Endothelial cell of umbilical vein (primary cell): ENCODE measurements around the gene DOCK1. TPM values are rescaled to one million over a fixed set of nuclear protein-coding genes. Genes with fewer than 3 reads are reported as not detected.

ENCODE experiments used
- BruUV-seq: library from RNA; stranded (reverse); fragments of 400-500 nt; replicated peaks from 2 replicates; lab custom pipeline; 2021; lab: Mats Ljungman, UMichigan
- CTCF ChIA-PET: fragments of 300-600, 350-600 bp; sonication (Branson Sonifier 250); formaldehyde crosslinking; loops from one replicate; lab custom pipeline; 2021; ENCODE audit warnings: antibody characterized with exemption, inconsistent platforms; lab: Charles Lee
- POLR2A ChIA-PET: fragments of 300-600, 350-600 bp; sonication (Branson Sonifier 250); formaldehyde crosslinking; loops from one replicate; lab custom pipeline; 2021; ENCODE audit warnings: antibody characterized with exemption, inconsistent platforms; lab: Charles Lee
- DNase-seq: peaks from one replicate; pipeline ENCODE4 v3.0.0-alpha.2; 2011; ENCODE audit warnings: low read depth, low spot score
- FAIRE-seq: peaks from 2 replicates; lab custom pipeline; 2011; peaks lifted over from hg19 to GRCh38; lab: Jason Lieb, UNC
- H2AFZ ChIP-seq: 2 replicates; pipeline ENCODE4 v1.6.0; 2012; ENCODE audit warnings: low read depth, low read length, control low read depth, inconsistent platforms
- H3K27ac ChIP-seq: 2 replicates; pipeline ENCODE4 v1.5.1; 2011; ENCODE audit warnings: low read depth, mild to moderate bottlenecking, control low read depth, low read length, moderate library complexity; ENCODE audit not compliant: insufficient read depth
- H3K27me3 ChIP-seq, 2 experiments: 2 replicates each; pipeline versions ENCODE4 v1.6.0 to v1.6.1; 2011; ENCODE audit warnings: low read length in 2 of 2, mixed read lengths in 1 of 2; ENCODE audit not compliant: control insufficient read depth in 2 of 2, insufficient read depth in 2 of 2
- H3K36me3 ChIP-seq, 2 experiments: 2 replicates in 1 of 2; 3 replicates in 1 of 2; pipeline ENCODE4 v1.5.1; 2011; ENCODE audit warnings: low read length in 2 of 2, mild to moderate bottlenecking in 1 of 2, moderate library complexity in 1 of 2; ENCODE audit not compliant: control insufficient read depth in 2 of 2, insufficient read depth in 2 of 2; ENCODE audit errors: extremely low read depth in 1 of 2
- H3K4me1 ChIP-seq: 3 replicates; pipeline ENCODE4 v1.5.1; 2011; ENCODE audit warnings: mild to moderate bottlenecking, low read length; ENCODE audit not compliant: control insufficient read depth, insufficient read depth; ENCODE audit errors: extremely low read depth
- H3K4me2 ChIP-seq: 2 replicates; pipeline ENCODE4 v1.6.1; 2011; ENCODE audit warnings: low read length, control low read depth, mixed read lengths; ENCODE audit not compliant: insufficient read depth
- H3K4me3 ChIP-seq, 3 experiments: fragments of 200-600 bp in 1 of 3; sonication (generic), shearing (Covaris generic) in 1 of 3; replicated peaks in 1 of 3; 2 replicates each; pipeline ENCODE4 v1.5.1; 2011 to 2016; ENCODE audit warnings: control low read depth in 3 of 3, low read length in 3 of 3, mild to moderate bottlenecking in 2 of 3, inconsistent platforms in 1 of 3, low read depth in 1 of 3, moderate library complexity in 1 of 3; ENCODE audit not compliant: insufficient read depth in 1 of 3
- H3K79me2 ChIP-seq: 2 replicates; pipeline ENCODE4 v1.6.0; 2012; ENCODE audit warnings: low read length, inconsistent platforms; ENCODE audit not compliant: control insufficient read depth, insufficient read depth
- H3K9ac ChIP-seq: replicated peaks from 2 replicates; pipeline ENCODE3; 2011; ENCODE audit warnings: low read length, control low read depth; ENCODE audit not compliant: insufficient read depth; ENCODE audit errors: extremely low read depth
- H3K9me1 ChIP-seq: replicated peaks from 3 replicates; pipeline ENCODE4 v1.6.0; 2011; ENCODE audit warnings: mild to moderate bottlenecking, low read length; ENCODE audit not compliant: control insufficient read depth, insufficient read depth; ENCODE audit errors: extremely low read depth
- H3K9me3 ChIP-seq: replicated peaks from 2 replicates; pipeline ENCODE4 v1.5.1; 2012; ENCODE audit warnings: low read length, inconsistent platforms; ENCODE audit not compliant: control insufficient read depth, insufficient read depth
- H4K20me1 ChIP-seq: replicated peaks from 2 replicates; pipeline ENCODE3; 2011; ENCODE audit warnings: mild to moderate bottlenecking, low read length; ENCODE audit not compliant: control insufficient read depth, insufficient read depth; ENCODE audit errors: extremely low read depth
- EZH2 ChIP-seq: IDR thresholded peaks from 2 replicates; pipeline ENCODE4 v1.6.1; 2012; ENCODE audit warnings: borderline replicate concordance, low read depth, mild to moderate bottlenecking, moderate library complexity, low read length, inconsistent platforms; ENCODE audit not compliant: severe bottlenecking
- FOS ChIP-seq: IDR thresholded peaks from 2 replicates; pipeline ENCODE4 v1.6.1; 2011; ENCODE audit warnings: mild to moderate bottlenecking, low read length, moderate library complexity, borderline replicate concordance; ENCODE audit not compliant: insufficient read depth
- GATA2 ChIP-seq: IDR thresholded peaks from 2 replicates; pipeline ENCODE4 v1.7.0; 2011; ENCODE audit warnings: low read depth, mild to moderate bottlenecking, moderate library complexity, mixed read lengths, low read length; ENCODE audit not compliant: insufficient read length, insufficient read depth
- JUN ChIP-seq: IDR thresholded peaks from 2 replicates; pipeline ENCODE4 v1.6.1; 2011; ENCODE audit warnings: borderline replicate concordance, low read depth; ENCODE audit not compliant: insufficient read length, insufficient read depth
- MYC ChIP-seq: IDR thresholded peaks from one replicate; pipeline ENCODE4 v1.6.1; 2011; ENCODE audit warnings: mild to moderate bottlenecking, low read depth, low read length
- POLR2A ChIP-seq: IDR thresholded peaks from 2 replicates; pipeline ENCODE4 v1.6.1; 2012; ENCODE audit warnings: low read depth, mild to moderate bottlenecking, control low read depth, low read length
- POLR2AphosphoS5 ChIP-seq: IDR thresholded peaks from 2 replicates; pipeline ENCODE4 v1.6.1; 2012; ENCODE audit warnings: low read depth, mild to moderate bottlenecking, control low read depth, low read length, moderate library complexity; ENCODE audit not compliant: insufficient read depth
- dilution Hi-C: fragments of 300-500 bp; cut with MboI; formaldehyde crosslinking; loops from one replicate; pipeline ENCODE4 v1.15.0; 2019; ENCODE audit warnings: low sequenced_read_pairs; ENCODE audit not compliant: extremely low pct_ligation_motif_present
- intact Hi-C: fragments of 100-400 bp; cut with micrococcal nuclease; formaldehyde crosslinking; loops from one replicate; pipeline ENCODE4 v1.10.0; 2022
- polyA plus RNA-seq, 4 experiments: library from polyadenylated mRNA; depleted of rRNA in 3 of 4; stranded (reverse) in 3 of 4; unstranded in 1 of 4; fragments of >200 nt; gene quantifications; 2 replicates each; pipeline versions ENCODE4 v1.2.1 to v1.2.3, GENCODE V29; 2011 to 2012; ENCODE audit warnings: missing spikeins in 1 of 4
- total RNA-seq: library from RNA; stranded (reverse); gene quantifications from 2 replicates; pipeline ENCODE4 v1.2.3, GENCODE V29; 2021
- TF ChIP-seq, protein P1 (sequence below): IDR thresholded peaks from 2 replicates; pipeline ENCODE4 v1.6.1; 2011; ENCODE audit not compliant: insufficient read depth, insufficient read length
- TF ChIP-seq, protein P2 (sequence below), 2 donors: IDR thresholded peaks; 1 replicate in 1 of 2; 2 replicates in 1 of 2; pipeline ENCODE4 v1.5.1; 2011; ENCODE audit warnings: low read length in 2 of 2, mild to moderate bottlenecking in 2 of 2, moderate library complexity in 2 of 2, control low read depth in 1 of 2, inconsistent platforms in 1 of 2, low read depth in 1 of 2; ENCODE audit not compliant: insufficient read depth in 1 of 2; ENCODE audit errors: extremely low read depth in 1 of 2

DOCK1 gene
- total and polyA plus RNA-seq, 2 donors (not counting 3 experiments of a cell fraction or from before 2014, with no cell fraction given): 22.5 to 83.1 TPM

DNA sequence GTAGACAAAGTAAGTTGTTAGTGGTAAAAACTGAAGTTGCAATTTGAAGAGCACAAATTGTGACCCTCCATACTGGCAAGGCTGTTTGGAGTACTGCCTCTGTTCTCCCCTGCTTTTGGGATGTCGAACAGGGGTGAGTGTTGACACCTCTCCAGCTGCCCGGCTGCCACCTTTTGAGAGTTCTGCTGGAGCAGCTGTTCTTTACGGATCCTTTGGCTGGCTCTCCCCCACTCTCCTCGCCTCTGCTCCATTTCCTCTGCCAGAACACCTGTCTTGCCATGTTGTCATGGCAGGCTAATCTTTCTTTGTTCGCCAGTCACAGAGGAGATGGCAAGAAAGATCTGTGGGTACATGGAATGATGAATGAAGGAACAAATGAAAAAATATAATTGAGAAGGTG lies 256.3 kb downstream of the DOCK1 start:
- DNase-seq: no peak
- FAIRE-seq: no peak
- H3K9me1 ChIP-seq: no peaks in the 10 kb centered on the region
- no peak overlapping the region for H2AFZ ChIP-seq
- peaks cover 0 to 2% of the 10 kb centered on the region in 2 experiments for H3K36me3 ChIP-seq
- no peak overlapping the region for H3K4me3 ChIP-seq
- no peaks in the 10 kb centered on the region for H3K4me1 ChIP-seq
- ChIA-PET POLR2A (no interaction called here), CTCF (no interaction called here)
- no peak overlapping the region for H3K27ac ChIP-seq
- TF ChIP-seq JUN (no peak), POLR2A (no peak), MYC (no peak), EZH2 (no peak), FOS (no peak), POLR2AphosphoS5 (no peak), GATA2 (no peak)
- TF ChIP-seq, protein P1, sequence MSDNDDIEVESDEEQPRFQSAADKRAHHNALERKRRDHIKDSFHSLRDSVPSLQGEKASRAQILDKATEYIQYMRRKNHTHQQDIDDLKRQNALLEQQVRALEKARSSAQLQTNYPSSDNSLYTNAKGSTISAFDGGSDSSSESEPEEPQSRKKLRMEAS: no peak
- TF ChIP-seq, protein P2, sequence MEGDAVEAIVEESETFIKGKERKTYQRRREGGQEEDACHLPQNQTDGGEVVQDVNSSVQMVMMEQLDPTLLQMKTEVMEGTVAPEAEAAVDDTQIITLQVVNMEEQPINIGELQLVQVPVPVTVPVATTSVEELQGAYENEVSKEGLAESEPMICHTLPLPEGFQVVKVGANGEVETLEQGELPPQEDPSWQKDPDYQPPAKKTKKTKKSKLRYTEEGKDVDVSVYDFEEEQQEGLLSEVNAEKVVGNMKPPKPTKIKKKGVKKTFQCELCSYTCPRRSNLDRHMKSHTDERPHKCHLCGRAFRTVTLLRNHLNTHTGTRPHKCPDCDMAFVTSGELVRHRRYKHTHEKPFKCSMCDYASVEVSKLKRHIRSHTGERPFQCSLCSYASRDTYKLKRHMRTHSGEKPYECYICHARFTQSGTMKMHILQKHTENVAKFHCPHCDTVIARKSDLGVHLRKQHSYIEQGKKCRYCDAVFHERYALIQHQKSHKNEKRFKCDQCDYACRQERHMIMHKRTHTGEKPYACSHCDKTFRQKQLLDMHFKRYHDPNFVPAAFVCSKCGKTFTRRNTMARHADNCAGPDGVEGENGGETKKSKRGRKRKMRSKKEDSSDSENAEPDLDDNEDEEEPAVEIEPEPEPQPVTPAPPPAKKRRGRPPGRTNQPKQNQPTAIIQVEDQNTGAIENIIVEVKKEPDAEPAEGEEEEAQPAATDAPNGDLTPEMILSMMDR (IDR thresholded peaks at IDR 0.05; ENCODE audit: extremely low read depth in 1 of 2, insufficient read depth in 1 of 2, low read depth in 1 of 2, low read length in 2 of 2): no peak
- H3K9ac ChIP-seq: no peak overlapping the region
- no peak overlapping the region for H3K4me2 ChIP-seq
- H4K20me1 ChIP-seq: peaks cover 5% of the 10 kb centered on the region
- no peaks in the 10 kb centered on the region for H3K27me3 ChIP-seq
- intact Hi-C loops: no loop called here
- no peaks in the 10 kb centered on the region for H3K79me2 ChIP-seq
- no TSS peak for BruUV-seq
- no peaks in the 10 kb centered on the region for H3K9me3 ChIP-seq
- dilution Hi-C loops: no loop called here
